T-helper 17 cell (primary cell): ENCODE data around the gene SLC35A1. TPM values are rescaled to one million over a fixed set of nuclear protein-coding genes. Genes with fewer than 3 reads are reported as not detected.

Experiments
- ATAC-seq: fragments of 150-1000 bp; cut with Tn5 transposase; 2 replicates; pipeline ENCODE4 v1.10.0; 2021; ENCODE audit warnings: mild to moderate bottlenecking, moderate library complexity
- DNase-seq, 3 donors: peaks; one replicate each; pipeline versions ENCODE4 v3.0.0 to v3.0.0-alpha.2; 2020 to 2021
- H3K9me3 ChIP-seq: one replicate; pipeline ENCODE4 v1.7.0; 2013; ENCODE audit warnings: low read length, mild to moderate bottlenecking; ENCODE audit not compliant: control insufficient read depth, poor library complexity, severe bottlenecking
- H3K27ac Mint-ChIP-seq: one replicate; pipeline ENCODE4 v1.8.0; 2022; ENCODE audit warnings: mild to moderate bottlenecking, moderate library complexity, mixed read lengths
- H3K27me3 Mint-ChIP-seq: one replicate; pipeline ENCODE4 v1.8.0; 2022; ENCODE audit warnings: mixed read lengths
- H3K36me3 Mint-ChIP-seq: one replicate; pipeline ENCODE4 v1.8.0; 2022; ENCODE audit warnings: low read depth, mixed read lengths
- H3K4me1 Mint-ChIP-seq: one replicate; pipeline ENCODE4 v1.8.0; 2022; ENCODE audit warnings: mild to moderate bottlenecking, mixed read lengths
- H3K4me3 Mint-ChIP-seq: one replicate; pipeline ENCODE4 v1.8.0; 2022; ENCODE audit warnings: mild to moderate bottlenecking, moderate library complexity, mixed read lengths
- total RNA-seq, 4 donors: library from RNA in 2 of 4; stranded (reverse) in 2 of 4; gene quantifications; one replicate each; pipeline ENCODE4 v1.2.3 and lab custom pipeline; 2022 to 2026

The SLC35A1 gene
- total RNA-seq = 10 to 100 TPM in 1 of 2 donors, 1 to 10 TPM in 1; 9.7 to 10.2 TPM
- total RNA-seq (lab: John Stamatoyannopoulos, UW) = 5.2 to 11.2 reads per million in 2 donors

GRCh38 chr6:87472525-87473418 lies at the start of gene SLC35A1:
SLC35A1 (plus strand) TSS chr6:87472974; CDS start chr6:87473004, 30 bp downstream.
- Mint-ChIP-seq H3K4me3 (peak within 1 kb of the TSS; percentile 94), H3K27ac (peak within 1 kb of the TSS; percentile 97), H3K36me3 (no peaks in the 10 kb centered on the region), H3K27me3 (peaks cover 9% of the 10 kb centered on the region), H3K4me1 (peaks cover 8% of the 10 kb centered on the region)
- DNase-seq (peak; percentile 73 to 85 (median 74)), ATAC-seq (peak; percentile 96)
- H3K9me3 ChIP-seq = no peaks in the 10 kb centered on the region

- Mint-ChIP-seq H3K27me3 (peaks cover 18% of the 10 kb centered on the region), H3K4me3 (no peak overlapping the region), H3K4me1 (no peaks in the 10 kb centered on the region), H3K27ac (no peak overlapping the region), H3K36me3 (no peaks in the 10 kb centered on the region)
- H3K9me3 ChIP-seq = no peaks in the 10 kb centered on the region
- DNase-seq (no peak), ATAC-seq (no peak)
Measured at GRCh38 chr6:87426789-87427188, 46.0 kb upstream of the SLC35A1 start.

- no peaks in the 10 kb centered on the region for H3K4me1 Mint-ChIP-seq
- no peak for DNase-seq
- no peaks in the 10 kb centered on the region for H3K9me3 ChIP-seq
- no peaks in the 10 kb centered on the region for H3K36me3 Mint-ChIP-seq
- no peak overlapping the region for H3K4me3 Mint-ChIP-seq
- ATAC-seq = no peak
- peaks cover 19% of the 10 kb centered on the region for H3K27me3 Mint-ChIP-seq
- H3K27ac Mint-ChIP-seq = no peak overlapping the region
Measured at GRCh38 chr6:87430499-87430898, 42.3 kb upstream of the SLC35A1 start.

DNA sequence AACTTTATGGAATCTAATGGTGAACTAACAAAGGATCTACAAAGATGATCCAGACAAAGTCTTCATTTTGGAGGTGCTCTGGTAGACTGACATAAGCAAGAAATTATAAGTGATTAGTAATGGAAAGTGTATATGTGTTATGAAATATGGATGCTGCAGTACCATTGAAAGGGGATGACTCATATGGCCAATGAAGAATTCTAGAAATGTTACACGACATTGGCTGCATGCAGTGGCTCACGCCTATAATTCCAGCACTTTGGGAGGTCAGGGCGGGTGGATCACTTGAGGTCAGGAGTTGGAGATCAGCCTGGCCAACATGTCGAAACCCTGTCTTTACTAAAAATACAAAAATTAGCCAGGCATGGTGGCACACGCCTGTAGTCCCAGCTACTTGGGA lies 41.5 kb upstream of the SLC35A1 start:
- H3K27ac Mint-ChIP-seq = no peak overlapping the region
- no peaks in the 10 kb centered on the region for H3K36me3 Mint-ChIP-seq
- H3K4me3 Mint-ChIP-seq = no peak overlapping the region
- peaks cover 22% of the 10 kb centered on the region for H3K27me3 Mint-ChIP-seq
- H3K4me1 Mint-ChIP-seq = no peaks in the 10 kb centered on the region
- no peak for DNase-seq
- H3K9me3 ChIP-seq = no peaks in the 10 kb centered on the region
- no peak for ATAC-seq

GRCh38 chr6:87436435-87436834 lies 36.3 kb upstream of the SLC35A1 start:
- ATAC-seq (peak; percentile 82), DNase-seq (peak; percentile 14 to 25 (median 14))
- Mint-ChIP-seq H3K27me3 (peaks cover 6% of the 10 kb centered on the region), H3K4me1 (no peaks in the 10 kb centered on the region), H3K4me3 (no peak overlapping the region), H3K27ac (no peak overlapping the region), H3K36me3 (no peaks in the 10 kb centered on the region)
- H3K9me3 ChIP-seq = no peaks in the 10 kb centered on the region

DNA sequence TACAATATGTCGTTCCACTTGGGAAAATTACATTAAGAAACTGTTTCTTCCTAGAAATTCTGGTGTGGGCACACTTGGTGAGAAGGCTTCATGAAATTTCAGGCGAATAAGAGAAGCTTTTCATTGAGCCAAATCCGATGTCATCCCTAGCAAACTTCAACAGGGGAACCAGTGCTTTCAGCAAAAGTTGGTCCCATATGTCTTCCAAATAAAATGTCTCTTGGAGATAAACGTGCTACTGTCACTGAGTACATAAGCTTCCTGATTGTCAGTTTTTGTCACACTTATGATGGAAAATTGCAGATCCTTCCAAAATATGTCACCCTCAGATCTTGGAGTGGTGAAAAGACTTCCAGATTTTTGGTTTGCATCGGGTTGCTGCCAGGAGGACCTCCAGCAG lies 31.1 kb upstream of the SLC35A1 start:
- Mint-ChIP-seq H3K4me1 (no peaks in the 10 kb centered on the region), H3K27me3 (peaks cover 16% of the 10 kb centered on the region)

DNA sequence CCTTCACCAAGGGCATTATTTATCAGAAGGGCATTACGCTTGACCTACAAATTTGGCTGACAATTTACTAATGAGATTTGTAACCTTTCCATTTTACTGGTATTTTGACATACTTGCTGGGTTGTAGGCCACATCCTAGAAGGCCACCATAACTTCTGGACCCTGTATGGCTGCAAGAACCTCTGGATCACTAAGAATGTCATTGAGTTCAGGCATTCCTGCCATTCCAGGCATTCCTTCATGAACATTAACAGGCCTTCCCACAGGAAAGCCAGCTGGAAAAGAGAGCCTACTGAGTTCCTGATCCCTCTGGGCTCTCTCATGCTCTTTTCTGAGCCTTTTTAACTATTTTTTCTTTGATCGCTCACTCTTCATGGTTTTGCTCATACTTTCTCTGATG lies 28.4 kb upstream of the SLC35A1 start:
- DNase-seq (no peak), ATAC-seq (no peak)
- Mint-ChIP-seq H3K4me1 (no peaks in the 10 kb centered on the region), H3K27ac (no peak overlapping the region), H3K4me3 (no peak overlapping the region), H3K27me3 (peaks cover 31% of the 10 kb centered on the region), H3K36me3 (no peaks in the 10 kb centered on the region)
- H3K9me3 ChIP-seq = no peaks in the 10 kb centered on the region

More for the DNA sequence above, 31.1 kb upstream of the SLC35A1 start:
- no peaks in the 10 kb centered on the region for H3K36me3 Mint-ChIP-seq
- no peak overlapping the region for H3K4me3 Mint-ChIP-seq
- DNase-seq (no peak), ATAC-seq (no peak)
- H3K27ac Mint-ChIP-seq = no peak overlapping the region
- H3K9me3 ChIP-seq = no peaks in the 10 kb centered on the region

DNA sequence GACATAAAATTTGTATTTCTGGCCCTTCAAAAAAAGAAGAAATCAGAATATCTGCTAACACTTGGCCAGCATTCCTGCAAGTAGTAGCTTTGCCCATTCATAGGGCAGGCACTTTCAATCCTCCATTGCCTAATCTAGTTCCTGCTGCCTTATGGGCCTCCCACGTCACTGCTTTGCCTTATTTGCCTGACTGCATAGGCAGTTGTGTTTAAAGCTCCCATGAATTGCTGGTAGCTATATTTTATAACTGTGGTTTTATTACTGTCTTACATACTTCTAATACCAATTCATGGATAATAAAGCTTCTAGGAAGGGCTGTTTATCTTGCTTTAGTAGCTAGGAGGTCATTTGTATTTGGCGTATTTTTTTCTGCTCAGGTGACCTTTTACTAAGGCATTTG lies 7.7 kb upstream of the SLC35A1 start:
- no peak for DNase-seq
- H3K4me3 Mint-ChIP-seq = no peak overlapping the region
- H3K4me1 Mint-ChIP-seq = no peaks in the 10 kb centered on the region
- peaks cover 7% of the 10 kb centered on the region for H3K36me3 Mint-ChIP-seq
- ATAC-seq = no peak
- peaks cover 49% of the 10 kb centered on the region for H3K27me3 Mint-ChIP-seq
- no peaks in the 10 kb centered on the region for H3K9me3 ChIP-seq
- H3K27ac Mint-ChIP-seq = no peak overlapping the region

DNA sequence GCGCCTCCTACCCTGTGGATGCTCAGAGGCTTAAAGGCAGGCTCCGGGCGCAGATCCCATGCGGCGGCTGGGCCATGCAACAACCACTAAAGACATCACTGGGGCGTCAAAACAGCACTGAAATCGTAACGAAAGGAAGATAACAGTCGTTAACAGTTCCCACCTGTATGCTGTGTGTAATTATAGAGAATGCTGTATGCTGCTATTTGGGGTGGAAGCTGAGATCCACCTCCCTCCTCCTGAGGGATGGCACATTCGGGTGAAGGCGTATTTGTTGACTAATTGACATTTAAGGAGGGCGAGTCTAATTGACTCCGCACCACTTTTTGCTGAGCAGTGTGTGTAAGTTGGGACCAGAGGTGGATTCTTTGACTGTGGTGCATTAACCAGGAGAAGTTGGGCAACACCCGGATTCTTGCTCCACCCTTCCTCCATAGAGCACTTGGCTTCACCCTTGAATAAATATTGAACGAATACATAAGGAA lies 687 bp downstream of the SLC35A1 start:
- Mint-ChIP-seq H3K27ac (peak overlapping the region; percentile 97), H3K4me3 (peak overlapping the region; percentile 94), H3K4me1 (peaks cover 8% of the 10 kb centered on the region), H3K27me3 (peaks cover 2% of the 10 kb centered on the region), H3K36me3 (no peaks in the 10 kb centered on the region)
- ATAC-seq (peak; percentile 74), DNase-seq (peak in 2 of 3 donors; percentile 29 to 50)
- H3K9me3 ChIP-seq = no peaks in the 10 kb centered on the region

DNA sequence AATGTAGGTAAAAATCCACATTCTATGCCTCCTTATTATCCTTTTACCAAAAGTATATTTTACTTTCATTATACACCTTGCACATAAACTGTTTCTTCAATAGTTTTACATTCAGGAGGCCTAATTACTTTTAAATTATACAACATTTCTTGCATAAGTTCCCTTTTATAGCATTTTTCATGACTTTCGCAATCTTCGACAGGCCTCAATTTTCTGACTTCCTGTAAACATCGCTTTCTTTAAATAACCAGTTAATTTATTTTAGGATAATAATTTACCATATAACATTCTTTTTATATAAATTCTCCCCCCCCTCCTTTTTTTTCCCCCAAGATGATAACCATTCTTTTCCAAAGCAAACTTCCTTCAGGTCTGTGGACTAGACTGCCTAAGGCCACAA lies 9.2 kb downstream of the SLC35A1 start:
- Mint-ChIP-seq H3K4me1 (peaks cover 11% of the 10 kb centered on the region), H3K36me3 (peaks cover 6% of the 10 kb centered on the region), H3K4me3 (no peak overlapping the region), H3K27ac (no peak overlapping the region), H3K27me3 (no peaks in the 10 kb centered on the region)
- H3K9me3 ChIP-seq = no peaks in the 10 kb centered on the region
- ATAC-seq (no peak), DNase-seq (no peak)

- H3K27me3 Mint-ChIP-seq = no peaks in the 10 kb centered on the region
- H3K9me3 ChIP-seq = no peaks in the 10 kb centered on the region
- H3K36me3 Mint-ChIP-seq = peaks cover 6% of the 10 kb centered on the region
Measured at GRCh38 chr6:87482366-87482765, 9.6 kb downstream of the SLC35A1 start.

GRCh38 chr6:87483929-87484328 lies 11.2 kb downstream of the SLC35A1 start:
- no peak for ATAC-seq
- no peak for DNase-seq
- H3K36me3 Mint-ChIP-seq = peaks cover 6% of the 10 kb centered on the region
- no peaks in the 10 kb centered on the region for H3K9me3 ChIP-seq
- H3K4me1 Mint-ChIP-seq = peaks cover 14% of the 10 kb centered on the region
- H3K4me3 Mint-ChIP-seq = no peak overlapping the region
- H3K27me3 Mint-ChIP-seq = no peaks in the 10 kb centered on the region
- H3K27ac Mint-ChIP-seq = peak overlapping the region; percentile 37

More at GRCh38 chr6:87482366-87482765, 9.6 kb downstream of the SLC35A1 start:
- Mint-ChIP-seq H3K4me3 (no peak overlapping the region), H3K27ac (no peak overlapping the region), H3K4me1 (peaks cover 11% of the 10 kb centered on the region)
- DNase-seq = no peak
- no peak for ATAC-seq

- Mint-ChIP-seq H3K27ac (peak overlapping the region; percentile 72), H3K4me1 (peaks cover 14% of the 10 kb centered on the region), H3K36me3 (peaks cover 6% of the 10 kb centered on the region), H3K4me3 (no peak overlapping the region), H3K27me3 (no peaks in the 10 kb centered on the region)
- no peaks in the 10 kb centered on the region for H3K9me3 ChIP-seq
- ATAC-seq (no peak), DNase-seq (no peak)
Measured at GRCh38 chr6:87484491-87484890, 11.7 kb downstream of the SLC35A1 start.
